ENCODE results near the gene PPTC7. TPM values are rescaled to one million over a fixed set of nuclear protein-coding genes. Genes with fewer than 3 reads are reported as not detected.

The PPTC7 gene
- total RNA-seq, 4 donors from 2014 or later: 27.6 to 85.8 (median 58.4) TPM

DNA sequence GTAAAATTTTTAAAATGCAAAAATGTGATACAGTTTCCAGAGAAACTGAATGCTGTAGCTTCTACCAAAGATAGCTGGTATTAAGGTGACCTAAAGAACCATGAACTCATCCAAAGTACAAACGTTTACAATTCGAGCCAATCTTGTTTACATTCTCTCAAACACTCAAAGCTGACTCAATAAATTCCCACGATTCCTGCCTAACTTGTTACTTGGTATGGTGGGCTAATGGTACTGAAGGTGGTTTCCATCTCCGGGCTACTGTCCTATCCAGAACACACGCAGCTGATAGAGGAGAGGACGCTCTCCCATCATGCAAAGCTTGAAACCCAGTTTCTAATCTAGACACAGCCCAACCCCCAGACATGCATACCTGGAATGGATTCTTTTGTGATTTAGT is 49.5 kb downstream of the PPTC7 start:
- DNase-seq (no peak), ATAC-seq (no peak)
- in situ Hi-C loops (cut with MboI; ENCODE audit: low sequenced_read_pairs in 4 of 4) (no loop called here), intact Hi-C loops (cut with DNase I; ENCODE audit: low total_unique reads) (loop anchor here (2.0 kb wide), 1 partner anchor 21 kb away; no protein-coding TSS in a partner anchor)
- Histone ChIP-seq H3K27me3 (no peaks in the 10 kb centered on the region), H3K27ac (peak overlapping the region; percentile 28 to 95 (median 62)), H3K4me3 (no peak overlapping the region), H3K36me3 (peaks cover 0 to 55% of the 10 kb centered on the region in 2 donors), H3K9me3 (no peaks in the 10 kb centered on the region), H3K4me1 (peaks cover 64 to 65% of the 10 kb centered on the region in 2 donors)
- TF ChIP-seq, protein P1, sequence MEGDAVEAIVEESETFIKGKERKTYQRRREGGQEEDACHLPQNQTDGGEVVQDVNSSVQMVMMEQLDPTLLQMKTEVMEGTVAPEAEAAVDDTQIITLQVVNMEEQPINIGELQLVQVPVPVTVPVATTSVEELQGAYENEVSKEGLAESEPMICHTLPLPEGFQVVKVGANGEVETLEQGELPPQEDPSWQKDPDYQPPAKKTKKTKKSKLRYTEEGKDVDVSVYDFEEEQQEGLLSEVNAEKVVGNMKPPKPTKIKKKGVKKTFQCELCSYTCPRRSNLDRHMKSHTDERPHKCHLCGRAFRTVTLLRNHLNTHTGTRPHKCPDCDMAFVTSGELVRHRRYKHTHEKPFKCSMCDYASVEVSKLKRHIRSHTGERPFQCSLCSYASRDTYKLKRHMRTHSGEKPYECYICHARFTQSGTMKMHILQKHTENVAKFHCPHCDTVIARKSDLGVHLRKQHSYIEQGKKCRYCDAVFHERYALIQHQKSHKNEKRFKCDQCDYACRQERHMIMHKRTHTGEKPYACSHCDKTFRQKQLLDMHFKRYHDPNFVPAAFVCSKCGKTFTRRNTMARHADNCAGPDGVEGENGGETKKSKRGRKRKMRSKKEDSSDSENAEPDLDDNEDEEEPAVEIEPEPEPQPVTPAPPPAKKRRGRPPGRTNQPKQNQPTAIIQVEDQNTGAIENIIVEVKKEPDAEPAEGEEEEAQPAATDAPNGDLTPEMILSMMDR (IDR thresholded peaks at IDR 0.05 in 4 of 5, conservative IDR thresholded peaks at IDR 0.05 in 1 of 5): no peak
- TF ChIP-seq POLR2A (IDR thresholded peaks at IDR 0.05): no peak

DNA sequence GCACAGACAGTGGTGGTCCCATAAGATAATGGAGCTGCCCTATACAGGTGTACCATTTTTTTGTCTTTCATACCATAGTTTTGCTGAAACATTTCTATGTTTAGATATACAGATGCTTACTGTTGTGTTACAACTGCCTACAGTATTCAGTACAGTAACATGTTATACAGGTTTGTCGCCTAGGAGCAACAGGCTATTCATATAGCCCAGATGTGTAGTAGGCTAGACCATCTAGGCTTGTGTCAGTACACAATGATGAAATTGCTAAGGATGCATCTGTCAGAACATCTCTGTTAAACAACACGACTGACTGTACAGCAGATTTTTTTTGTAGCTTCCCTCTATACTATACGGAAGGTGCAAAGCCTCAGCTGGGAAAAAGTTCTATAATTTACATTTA is 50.5 kb downstream of the PPTC7 start:
- DNase-seq: no peak
- H3K4me1 ChIP-seq: peaks cover 56 to 58% of the 10 kb centered on the region in 2 donors
- no peaks in the 10 kb centered on the region for H3K9me3 ChIP-seq
- H3K27ac ChIP-seq: peak overlapping the region in 3 of 4 donors; percentile 43 to 95 (median 89)
- H3K4me3 ChIP-seq: no peak overlapping the region
- ATAC-seq: no peak
- H3K36me3 ChIP-seq: peaks cover 0 to 49% of the 10 kb centered on the region in 2 donors
- no peaks in the 10 kb centered on the region for H3K27me3 ChIP-seq
- in situ Hi-C loops (cut with MboI; ENCODE audit: low sequenced_read_pairs in 4 of 4) (no loop called here), intact Hi-C loops (cut with DNase I; ENCODE audit: low total_unique reads) (loop anchor here (2.0 kb wide), 1 partner anchor 20 kb away; no protein-coding TSS in a partner anchor)
- TF ChIP-seq POLR2A (IDR thresholded peaks at IDR 0.05): no peak
- TF ChIP-seq, protein P1 (IDR thresholded peaks at IDR 0.05 in 4 of 5, conservative IDR thresholded peaks at IDR 0.05 in 1 of 5): no peak

DNA sequence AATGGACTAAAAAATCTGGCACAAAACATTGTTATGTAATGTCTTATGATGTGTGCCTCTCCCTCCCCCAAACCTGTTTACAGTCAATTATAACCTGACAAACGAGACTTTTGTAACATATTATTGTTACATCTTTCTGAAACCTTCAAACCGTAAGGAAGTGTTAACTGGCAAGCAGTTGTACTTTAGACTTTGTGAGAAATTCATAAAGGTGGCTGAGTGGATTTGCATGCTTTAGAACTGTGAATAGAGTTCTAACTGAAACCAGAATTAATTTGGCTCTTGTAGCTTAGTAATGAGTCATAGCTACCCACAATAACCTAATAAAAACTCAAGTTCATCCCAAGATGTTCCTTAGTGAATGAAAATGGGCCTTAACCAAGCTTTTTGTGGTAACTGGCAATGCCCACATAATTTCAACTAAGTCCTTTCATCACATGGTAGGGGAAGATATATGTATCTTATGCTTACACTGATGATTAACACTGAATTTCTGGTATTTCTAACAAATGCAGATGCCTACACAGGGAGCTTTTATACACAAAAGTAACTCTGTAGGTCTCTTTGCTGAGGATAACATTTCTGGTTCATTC is 51.3 kb downstream of the PPTC7 start:
- intact Hi-C loops (cut with DNase I; ENCODE audit: low total_unique reads): loop anchor here (2.0 kb wide), 1 partner anchor 19 kb away; no protein-coding TSS in a partner anchor
- H3K27me3 ChIP-seq: no peaks in the 10 kb centered on the region
- no peak for DNase-seq
- H3K36me3 ChIP-seq: peaks cover 0 to 49% of the 10 kb centered on the region in 2 donors
- in situ Hi-C loops (cut with MboI; ENCODE audit: low sequenced_read_pairs in 4 of 4): no loop called here
- no peak for ATAC-seq
- H3K4me1 ChIP-seq: peaks cover 49 to 51% of the 10 kb centered on the region in 2 donors
- no peaks in the 10 kb centered on the region for H3K9me3 ChIP-seq
- H3K4me3 ChIP-seq: no peak overlapping the region
- H3K27ac ChIP-seq: peak overlapping the region in 3 of 4 donors; percentile 43 to 95 (median 89)
- TF ChIP-seq POLR2A (IDR thresholded peaks at IDR 0.05): no peak
- TF ChIP-seq, protein P1 (IDR thresholded peaks at IDR 0.05 in 4 of 5, conservative IDR thresholded peaks at IDR 0.05 in 1 of 5): no peak

DNA sequence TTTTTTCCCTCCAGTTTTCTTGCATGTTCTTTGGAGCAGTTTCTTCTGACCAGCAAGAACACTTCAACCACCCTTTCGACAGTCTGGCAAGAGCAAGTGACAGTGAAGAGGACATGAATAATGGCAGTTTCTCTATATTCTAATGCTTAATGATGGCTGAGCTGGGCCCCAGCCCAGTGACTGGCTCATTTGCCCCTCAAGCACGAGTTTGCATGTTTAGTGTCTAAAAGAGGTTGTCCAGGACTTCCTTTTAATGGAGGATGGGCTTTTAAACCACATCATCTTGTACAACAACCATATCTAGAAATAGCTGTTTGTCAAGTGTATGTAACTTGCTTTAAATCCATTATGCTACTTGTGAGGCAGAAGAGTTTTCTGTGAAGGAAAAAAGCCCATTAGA is 52.6 kb downstream of the PPTC7 start:
- ATAC-seq (no peak), DNase-seq (no peak)
- H3K4me3 ChIP-seq: no peak overlapping the region
- in situ Hi-C loops (cut with MboI; ENCODE audit: low sequenced_read_pairs in 4 of 4) (no loop called here), intact Hi-C loops (cut with DNase I; ENCODE audit: low total_unique reads) (no loop called here)
- no peaks in the 10 kb centered on the region for H3K9me3 ChIP-seq
- TF ChIP-seq, protein P1 (IDR thresholded peaks at IDR 0.05 in 4 of 5, conservative IDR thresholded peaks at IDR 0.05 in 1 of 5): no peak
- H3K27me3 ChIP-seq: no peaks in the 10 kb centered on the region
- H3K4me1 ChIP-seq: peaks cover 36 to 38% of the 10 kb centered on the region in 2 donors
- peaks cover 0 to 37% of the 10 kb centered on the region in 2 donors for H3K36me3 ChIP-seq
- peak overlapping the region in 1 of 4 donors; percentile 10 for H3K27ac ChIP-seq
